GM18520 (cell line): ENCODE measurements around the gene WFS1.

Source experiments
- ATAC-seq: cut with Tn5 transposase; IDR thresholded peaks from one replicate; pipeline ENCODE4 v1.9.1; 2021; ENCODE audit not compliant: unreplicated experiment

Gene WFS1, protein sequence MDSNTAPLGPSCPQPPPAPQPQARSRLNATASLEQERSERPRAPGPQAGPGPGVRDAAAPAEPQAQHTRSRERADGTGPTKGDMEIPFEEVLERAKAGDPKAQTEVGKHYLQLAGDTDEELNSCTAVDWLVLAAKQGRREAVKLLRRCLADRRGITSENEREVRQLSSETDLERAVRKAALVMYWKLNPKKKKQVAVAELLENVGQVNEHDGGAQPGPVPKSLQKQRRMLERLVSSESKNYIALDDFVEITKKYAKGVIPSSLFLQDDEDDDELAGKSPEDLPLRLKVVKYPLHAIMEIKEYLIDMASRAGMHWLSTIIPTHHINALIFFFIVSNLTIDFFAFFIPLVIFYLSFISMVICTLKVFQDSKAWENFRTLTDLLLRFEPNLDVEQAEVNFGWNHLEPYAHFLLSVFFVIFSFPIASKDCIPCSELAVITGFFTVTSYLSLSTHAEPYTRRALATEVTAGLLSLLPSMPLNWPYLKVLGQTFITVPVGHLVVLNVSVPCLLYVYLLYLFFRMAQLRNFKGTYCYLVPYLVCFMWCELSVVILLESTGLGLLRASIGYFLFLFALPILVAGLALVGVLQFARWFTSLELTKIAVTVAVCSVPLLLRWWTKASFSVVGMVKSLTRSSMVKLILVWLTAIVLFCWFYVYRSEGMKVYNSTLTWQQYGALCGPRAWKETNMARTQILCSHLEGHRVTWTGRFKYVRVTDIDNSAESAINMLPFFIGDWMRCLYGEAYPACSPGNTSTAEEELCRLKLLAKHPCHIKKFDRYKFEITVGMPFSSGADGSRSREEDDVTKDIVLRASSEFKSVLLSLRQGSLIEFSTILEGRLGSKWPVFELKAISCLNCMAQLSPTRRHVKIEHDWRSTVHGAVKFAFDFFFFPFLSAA

DNA sequence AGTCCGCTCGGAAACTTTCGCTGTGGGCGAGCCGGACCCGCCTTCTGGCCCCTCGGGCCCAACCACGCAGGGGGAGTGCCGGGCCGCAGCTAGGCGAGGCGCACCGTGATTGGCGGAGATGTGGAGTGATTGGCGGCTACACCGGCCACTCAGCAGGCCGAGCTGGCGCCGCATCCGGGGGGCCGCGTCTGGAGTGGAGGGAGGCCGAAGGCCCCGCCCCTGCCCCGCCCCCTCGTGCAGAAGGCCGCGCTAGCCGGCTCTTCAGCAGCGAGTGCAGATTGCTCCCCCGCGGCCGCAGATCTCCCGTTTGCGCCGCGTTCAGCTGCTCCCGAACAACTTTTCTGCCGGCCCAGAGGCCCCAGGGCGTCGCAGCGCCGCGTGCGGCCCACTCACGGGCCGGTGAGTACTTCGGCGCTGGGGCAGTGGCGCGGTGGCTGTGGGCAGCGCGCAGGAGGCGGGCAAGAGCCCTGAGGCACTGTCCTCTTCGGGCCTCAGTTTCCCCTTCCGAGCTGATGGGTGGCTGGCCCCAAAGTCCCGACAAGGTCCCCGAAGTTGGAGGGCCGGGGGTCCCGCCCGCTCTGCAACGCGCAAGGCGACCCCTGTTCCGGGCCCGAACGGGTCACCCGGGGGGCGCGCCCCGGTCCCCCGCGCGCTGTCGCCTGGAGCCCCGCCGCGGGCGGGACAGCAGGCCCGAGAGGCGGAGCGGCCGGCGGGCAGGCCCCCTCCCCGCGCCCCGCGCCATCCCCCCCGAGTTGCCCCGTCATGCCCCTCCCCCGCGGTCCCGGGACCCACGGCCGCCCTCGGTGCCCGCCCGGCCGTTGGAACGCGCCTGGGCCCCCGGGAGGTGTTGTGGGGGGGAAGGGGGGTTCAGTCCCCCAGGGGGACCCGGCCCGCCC lies at the start of gene WFS1:
Gene WFS1, plus strand, starts transcription at position 235 of the 896 bp plus-strand sequence. CDS start 7,606 bp downstream, outside the sequence.
- ATAC-seq = peak; percentile 100

DNA sequence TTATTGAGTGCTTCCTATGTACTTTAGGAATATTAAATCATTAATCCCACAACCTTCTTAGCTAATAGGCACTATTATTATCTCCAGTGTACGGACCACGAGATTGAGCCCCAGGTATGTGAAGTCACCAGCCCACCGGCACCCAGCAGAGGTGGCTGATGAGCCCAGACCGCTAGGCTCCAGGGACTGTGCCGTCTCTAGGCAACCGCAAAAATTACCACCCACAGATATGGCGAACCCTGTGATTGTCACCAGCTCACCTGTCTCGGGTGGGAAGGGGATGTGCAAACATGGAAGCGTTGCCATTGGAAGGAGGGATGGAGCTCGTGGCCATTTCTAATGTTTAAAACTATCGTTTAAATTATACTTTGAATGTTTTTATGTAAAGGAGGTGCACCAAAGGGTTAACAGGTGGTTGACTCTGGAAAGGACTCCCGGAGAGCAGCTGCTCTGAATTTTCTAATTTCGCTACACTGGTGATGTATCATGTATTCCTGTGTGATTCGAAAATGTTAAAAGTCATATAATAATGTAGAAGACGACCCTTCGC lies 48.3 kb upstream of the WFS1 start:
- no peak for ATAC-seq

DNA sequence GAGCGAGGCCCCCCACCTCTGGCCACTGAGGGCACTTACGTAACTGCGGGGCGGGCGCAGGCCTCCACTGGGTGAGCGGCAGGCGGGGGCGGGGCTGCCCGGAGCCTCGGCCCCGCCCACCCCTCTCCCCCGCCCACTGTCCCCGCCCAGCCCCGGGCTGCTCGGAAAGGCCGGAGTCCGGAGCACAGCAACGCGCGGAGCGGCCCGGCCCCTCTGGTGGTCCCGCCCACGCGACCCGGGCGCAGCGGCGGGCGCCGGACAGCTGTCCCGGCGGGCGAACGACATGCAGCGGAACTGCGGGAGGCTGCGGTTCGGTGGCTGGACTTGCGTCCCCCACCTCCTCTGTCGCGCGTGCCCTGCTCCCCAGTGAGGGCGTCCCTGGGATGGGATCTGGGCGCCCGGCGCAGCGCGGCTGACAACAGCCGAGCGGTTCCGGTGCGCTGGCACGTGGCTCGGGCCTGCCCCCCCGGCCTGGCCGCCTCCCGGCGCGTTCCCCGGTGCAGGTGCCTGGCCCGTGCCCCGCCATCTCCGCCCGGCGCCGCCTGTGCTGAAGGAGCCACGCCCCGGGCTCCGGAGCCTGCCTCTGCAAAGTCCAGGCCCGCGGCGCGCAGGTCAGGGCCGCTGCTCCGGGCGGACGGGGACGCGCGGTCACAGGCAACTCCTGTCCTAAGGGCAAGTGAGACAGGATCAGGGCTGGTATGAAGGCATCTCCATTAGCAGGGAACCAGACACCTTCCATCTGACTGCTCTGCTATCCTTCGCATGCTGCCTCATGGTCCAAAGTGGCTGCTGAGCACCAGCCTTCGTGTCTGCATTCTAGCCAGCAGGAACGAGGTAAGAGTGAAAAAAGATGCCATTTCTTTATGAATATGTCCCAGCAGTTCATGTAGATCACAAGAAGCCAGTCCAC lies 47.5 kb upstream of the WFS1 start:
- no peak for ATAC-seq

DNA sequence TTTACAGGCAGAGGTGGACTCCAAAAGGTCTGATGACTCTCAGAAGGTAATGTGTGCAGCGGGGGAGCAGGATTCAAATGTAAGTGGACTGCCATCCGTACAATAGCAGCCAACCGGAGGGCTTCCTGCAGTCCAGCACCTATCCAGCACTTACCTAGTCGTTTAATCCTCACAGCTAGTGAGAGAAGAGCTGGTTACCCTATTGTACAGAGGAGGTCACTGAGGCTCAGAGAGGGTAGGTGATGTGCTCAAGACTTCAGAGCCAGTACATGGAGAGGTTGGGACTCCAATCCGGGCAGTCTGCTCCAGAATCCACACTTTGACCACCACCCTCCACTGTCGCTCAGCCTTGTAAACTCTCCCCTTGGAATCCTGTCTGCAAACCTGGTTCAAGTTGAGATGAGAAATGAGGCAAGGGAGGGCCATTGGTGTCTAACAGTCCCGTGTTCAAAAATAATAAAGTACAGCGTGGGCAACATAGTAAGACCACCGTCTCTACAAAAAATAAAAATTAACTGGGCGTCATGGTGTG lies 46.8 kb upstream of the WFS1 start:
- no peak for ATAC-seq

DNA sequence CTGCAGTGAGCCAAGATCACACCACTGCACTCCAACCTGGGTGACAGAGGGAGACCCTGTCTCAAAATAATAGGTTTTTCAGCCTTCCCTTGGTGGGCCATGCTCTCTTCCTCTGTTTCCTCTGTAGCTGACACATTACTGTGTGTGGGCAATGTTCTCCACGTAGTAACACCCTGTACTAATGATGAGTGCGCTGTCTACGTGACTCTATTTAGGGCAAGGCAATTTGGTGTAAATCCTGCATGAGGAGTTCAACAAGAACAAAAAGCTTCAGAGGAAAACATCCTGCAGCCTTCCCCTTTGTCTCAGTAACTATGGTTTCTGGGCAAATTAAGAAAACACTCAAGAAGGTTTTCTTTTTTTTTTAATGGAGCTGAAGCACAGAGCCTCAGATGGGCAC lies 44.9 kb upstream of the WFS1 start:
- no peak for ATAC-seq

DNA sequence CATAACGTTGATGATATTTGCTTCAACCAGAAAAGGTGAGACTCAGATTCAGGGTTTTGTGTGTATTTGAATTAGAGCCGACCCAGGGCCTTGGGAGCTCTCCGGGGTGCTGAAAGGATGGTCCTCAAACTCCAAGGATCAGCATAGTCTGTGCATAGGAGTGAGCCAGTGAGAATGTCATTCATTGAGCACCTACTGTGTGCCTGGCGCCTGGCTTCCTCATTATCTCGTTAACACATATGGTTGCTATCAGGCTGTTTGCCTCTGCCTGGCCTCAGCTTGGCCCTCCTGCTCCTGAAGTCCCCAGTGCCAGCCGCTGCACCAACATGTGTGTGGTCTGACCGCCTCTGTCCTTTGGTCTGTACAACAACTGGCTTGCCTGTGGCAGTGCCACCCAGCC lies 44.2 kb upstream of the WFS1 start:
- ATAC-seq = no peak

DNA sequence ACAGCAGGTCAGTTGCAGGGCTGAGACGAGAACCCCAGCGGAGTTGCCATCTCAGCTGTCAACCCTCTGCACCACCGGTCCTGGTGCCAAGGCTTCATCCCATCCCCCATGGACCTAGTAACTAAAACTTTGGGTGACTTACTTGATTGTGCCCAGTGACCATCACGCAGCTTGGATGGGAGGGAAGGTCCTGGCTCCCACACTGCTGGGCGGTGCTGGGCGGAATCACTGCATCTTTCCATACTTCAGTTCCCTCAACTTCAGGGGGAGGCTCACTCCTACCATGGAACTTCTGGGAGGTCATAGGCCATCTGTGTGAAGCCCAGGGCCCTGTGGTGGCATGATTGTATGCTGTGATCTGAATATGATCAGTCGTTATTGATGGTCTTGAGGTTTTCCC lies 43.1 kb upstream of the WFS1 start:
- ATAC-seq = no peak

DNA sequence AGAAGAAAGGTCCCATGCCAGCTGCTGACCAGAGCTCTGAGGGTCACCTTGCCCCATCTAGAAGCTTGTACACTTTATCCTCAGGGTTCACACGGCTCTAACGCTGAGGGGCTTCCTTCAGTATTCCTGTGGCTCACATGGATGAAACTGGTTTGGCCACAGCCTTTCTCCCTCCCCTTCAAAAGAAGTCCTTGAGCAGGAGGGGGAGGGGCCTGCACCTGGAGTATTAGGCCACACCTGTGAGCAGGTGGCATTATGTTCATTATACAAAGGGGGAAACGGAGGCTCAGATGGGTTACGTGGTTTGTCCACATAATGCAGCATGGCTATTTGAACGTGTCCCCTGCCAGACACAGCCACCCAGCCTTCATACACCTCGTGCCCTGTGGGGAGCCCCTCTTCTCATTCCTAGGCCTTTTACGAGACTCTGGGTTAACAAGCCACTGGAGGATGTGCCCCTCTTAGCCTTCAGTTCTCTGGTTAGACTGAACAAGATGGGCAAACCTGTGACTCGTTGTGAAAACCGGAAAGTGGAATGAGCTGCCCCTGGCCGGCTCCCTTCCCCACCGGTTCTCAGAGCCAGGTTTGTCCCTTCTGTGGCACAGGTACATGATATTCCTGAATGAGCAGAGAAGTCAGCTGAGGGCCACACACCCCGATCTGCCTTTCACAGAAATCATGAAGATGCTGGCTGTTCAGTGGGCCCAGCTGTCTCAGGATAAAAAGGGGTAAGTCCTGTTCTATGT lies 42.1 kb upstream of the WFS1 start:
- no peak for ATAC-seq

DNA sequence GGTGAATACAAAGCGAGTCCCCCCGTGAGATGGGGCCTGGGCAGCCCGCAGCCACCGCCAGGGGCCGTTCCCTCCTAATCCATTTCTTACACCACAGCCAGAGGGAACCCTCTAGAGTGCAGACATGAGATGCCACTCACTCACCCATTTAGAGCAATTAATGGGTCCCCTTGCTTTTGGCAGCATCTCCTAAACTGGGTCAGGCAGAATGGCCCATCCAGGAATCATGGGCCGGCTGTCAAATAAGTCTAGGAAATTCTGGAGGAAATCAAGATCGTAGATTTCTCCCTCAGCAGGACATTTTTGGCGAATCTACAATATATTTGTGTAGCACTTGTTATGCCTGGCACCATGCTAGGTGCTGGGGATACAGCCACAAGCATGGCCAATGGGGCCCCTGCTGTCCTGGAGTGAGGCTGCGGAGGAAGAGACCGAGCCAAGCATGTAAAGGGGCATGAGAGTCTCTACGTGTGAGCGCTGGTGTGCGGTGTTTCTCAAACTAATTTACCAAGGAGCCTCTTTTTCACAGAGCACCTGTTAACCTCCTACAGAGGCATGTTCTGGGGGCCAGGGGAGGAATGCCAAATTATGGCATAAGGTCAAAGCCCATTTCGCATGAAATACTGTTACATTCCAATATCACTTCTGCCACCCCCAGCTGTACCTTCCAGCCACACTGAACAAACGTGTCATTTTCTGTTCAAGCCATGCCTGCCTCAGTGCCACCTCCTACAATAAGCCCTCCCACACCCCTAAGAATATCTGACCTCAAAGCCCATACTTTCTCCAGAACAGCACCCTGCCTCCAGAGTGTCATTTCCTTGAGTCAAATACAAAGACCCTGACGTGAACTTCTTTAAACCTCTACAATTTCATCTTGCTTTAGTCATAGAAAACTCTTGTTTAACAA lies 41.2 kb upstream of the WFS1 start:
- no peak for ATAC-seq

DNA sequence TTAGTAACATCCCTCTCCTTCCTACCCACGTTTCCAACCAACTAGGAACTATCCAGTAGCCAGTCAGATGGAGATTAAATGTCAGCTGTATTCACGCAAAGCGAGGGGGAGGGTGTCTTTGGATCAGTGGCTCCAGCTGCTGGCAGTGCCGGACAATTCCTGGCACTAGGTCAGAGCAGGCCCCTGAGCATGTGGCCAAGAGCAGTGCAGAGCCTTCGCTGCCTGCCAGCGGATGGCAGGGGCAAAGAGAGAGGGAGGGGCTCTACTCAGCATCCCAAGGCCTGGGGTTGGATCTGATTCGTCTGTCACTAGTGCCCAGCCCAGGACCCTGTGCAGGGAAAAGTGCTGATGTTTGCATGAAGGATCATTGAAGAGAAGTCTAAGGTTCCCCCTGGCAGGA lies 40.6 kb upstream of the WFS1 start:
- no peak for ATAC-seq

DNA sequence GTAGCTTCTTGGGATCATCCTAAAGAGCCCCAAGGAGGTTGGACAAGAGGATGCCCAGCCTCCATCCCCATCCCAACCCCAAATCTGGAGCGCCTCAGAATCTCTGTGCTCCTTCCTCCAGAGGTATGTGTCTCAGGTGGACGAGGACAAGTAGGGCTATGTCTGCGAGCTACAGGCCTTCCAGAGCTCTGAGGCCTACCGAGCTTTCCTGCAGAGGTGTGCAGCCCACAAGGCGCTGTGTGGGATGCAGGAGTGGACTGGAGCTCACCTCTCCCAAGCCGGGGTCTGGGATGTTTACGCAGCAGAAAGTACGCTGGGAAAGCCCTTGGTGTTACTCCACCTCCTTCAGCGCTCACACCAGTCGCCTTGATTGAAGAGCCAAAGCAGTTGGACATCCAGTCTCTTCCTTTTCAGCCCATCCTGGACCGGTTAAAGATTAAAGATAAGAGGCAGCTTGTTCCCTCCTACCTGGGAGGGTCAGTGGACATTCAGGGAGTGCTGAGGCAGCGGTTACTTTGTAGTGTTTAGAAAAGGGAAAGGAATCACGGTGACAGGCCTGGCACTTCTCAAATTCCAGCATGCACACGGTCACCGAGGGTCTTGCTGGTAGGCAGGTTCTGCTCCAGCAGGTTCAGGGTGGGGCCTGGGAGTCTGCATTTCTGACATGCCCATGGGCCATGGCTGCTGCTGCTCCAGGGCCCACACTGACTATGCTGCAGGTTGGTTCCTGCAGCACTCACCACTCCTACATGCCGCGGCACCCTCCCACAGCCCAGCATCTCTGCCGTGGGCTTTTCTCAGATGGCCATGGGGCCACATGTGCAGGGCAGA lies 39.8 kb upstream of the WFS1 start:
- no peak for ATAC-seq

DNA sequence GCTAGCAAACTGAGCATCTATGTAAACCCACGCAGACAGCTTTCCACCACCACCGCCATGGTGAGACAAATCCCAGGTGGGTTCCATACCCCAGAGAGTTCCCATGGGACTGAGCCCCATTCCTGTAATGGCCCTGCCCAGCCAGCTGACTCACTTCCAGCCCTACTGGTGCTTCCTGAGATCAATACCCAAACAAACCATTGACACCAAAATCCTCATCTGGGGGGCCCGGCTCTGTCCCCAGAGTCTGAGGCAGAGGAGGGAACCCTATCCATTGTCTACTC lies 39.2 kb upstream of the WFS1 start:
- no peak for ATAC-seq

DNA sequence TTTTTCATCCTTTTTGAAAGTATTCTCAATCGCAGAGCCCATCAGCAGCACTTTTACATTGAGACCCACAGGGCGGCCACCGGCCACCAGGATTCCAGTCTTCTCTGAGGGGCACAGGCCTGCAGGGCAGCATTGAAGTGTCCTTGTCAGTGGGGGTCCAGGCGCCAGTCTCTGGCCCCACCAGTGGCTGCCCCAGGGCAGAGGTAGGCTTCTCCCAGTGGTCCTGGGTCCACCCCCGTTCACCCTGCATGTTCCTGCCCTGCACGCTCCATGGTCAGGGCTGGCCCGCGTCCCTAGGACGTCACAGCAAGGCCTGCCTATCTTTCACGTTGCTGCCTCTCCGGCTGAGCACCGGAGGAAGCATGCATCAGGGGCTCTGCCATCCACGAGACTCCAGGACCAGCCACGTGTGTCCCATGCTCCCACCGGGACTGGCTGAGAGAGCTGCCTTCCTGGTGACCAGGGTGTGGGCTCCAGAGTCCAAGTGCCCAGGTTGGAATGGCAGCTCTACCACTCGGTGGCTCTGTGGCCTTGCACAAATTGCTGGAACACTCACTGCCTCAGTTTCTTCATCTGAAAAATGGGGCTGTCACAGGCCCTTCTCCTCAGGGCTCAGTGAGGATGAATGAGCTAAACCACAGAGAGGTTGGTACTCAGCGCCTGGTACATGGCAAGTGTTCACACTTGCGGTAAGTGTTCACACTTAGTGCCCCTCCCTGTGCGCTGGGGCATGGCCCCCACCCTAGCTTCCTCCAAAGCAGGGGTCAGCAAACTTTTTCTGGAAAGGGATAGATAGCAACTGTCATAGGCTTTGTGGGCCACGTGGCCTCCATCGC lies 38.6 kb upstream of the WFS1 start:
- ATAC-seq = no peak

DNA sequence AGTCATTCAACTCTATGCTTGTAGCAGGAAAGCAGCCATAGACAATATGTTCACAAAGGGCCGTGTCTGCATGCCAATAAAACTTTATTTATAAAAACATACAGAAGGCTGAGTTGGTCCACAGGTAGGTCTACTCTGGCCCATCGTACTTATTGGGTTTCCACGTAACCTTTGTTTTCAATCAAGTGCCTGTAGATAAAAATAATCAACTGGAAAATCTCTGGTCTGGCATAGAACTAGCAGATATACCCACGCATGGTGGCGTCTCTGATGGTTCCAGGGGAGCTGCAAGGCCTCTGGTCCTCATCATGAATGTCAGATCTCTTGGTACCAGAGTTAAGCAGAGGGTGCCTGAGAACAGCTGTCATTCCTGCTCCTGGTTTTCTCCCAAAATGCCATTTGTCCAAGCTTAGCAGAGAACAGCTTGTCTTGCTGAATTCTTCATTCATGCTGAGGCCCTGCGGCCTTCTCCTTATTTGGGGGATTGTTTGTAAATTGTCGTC lies 37.9 kb upstream of the WFS1 start:
- no peak for ATAC-seq

DNA sequence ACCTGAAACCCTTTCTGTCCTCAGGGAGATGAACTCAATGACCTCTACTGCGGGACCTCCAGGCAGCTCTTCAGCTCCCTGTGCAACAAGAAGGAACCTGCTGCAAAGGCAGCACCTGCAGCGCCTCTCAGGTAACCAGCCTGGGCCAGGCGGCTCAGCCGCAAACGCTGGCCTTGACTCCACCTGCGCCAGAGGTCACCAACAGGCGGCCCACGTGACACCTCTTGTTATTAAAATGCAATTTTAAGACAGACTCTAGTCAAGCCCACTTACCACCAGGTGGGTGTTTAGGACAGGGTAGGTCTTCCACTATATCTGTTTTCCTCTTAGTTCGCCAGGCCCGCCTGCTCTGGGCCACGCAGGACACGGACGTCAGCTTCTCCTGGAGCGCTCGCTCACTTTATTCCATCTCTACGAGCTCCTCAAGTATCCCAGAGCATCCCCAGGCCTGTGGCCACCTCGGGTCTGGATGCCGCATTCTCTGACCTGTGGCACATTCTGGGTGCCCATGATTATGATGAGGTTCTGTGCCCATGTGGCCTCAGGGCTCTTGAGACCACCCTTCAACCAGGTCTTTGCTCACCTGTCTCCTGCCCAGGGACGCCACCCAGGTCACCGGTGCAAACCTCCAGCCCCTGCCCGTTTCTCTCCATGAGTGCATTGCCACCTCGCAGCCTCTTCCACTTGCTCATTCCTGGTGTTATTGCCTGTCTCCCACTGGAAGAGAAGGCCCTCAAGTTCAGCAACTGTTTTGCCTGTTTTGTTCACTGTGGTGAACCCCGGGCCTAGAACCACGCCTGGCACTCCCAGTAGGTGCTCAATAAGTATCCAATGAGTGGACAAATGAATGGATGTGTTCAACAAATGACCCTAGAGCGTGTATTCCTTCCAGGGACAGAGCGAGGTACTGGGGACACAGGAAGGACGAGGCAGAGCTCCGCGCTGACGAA lies 36.5 kb upstream of the WFS1 start:
- no peak for ATAC-seq
